Fibroblast of peridontal ligament (primary cell): Measurements from ENCODE around the gene PTBP2.

Experiments used
- DNase-seq: peaks from one replicate; pipeline ENCODE4 v3.0.0-alpha.2; 2010; ENCODE audit errors: extremely low read depth

PTBP2 gene, protein sequence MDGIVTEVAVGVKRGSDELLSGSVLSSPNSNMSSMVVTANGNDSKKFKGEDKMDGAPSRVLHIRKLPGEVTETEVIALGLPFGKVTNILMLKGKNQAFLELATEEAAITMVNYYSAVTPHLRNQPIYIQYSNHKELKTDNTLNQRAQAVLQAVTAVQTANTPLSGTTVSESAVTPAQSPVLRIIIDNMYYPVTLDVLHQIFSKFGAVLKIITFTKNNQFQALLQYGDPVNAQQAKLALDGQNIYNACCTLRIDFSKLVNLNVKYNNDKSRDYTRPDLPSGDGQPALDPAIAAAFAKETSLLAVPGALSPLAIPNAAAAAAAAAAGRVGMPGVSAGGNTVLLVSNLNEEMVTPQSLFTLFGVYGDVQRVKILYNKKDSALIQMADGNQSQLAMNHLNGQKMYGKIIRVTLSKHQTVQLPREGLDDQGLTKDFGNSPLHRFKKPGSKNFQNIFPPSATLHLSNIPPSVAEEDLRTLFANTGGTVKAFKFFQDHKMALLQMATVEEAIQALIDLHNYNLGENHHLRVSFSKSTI

DNA sequence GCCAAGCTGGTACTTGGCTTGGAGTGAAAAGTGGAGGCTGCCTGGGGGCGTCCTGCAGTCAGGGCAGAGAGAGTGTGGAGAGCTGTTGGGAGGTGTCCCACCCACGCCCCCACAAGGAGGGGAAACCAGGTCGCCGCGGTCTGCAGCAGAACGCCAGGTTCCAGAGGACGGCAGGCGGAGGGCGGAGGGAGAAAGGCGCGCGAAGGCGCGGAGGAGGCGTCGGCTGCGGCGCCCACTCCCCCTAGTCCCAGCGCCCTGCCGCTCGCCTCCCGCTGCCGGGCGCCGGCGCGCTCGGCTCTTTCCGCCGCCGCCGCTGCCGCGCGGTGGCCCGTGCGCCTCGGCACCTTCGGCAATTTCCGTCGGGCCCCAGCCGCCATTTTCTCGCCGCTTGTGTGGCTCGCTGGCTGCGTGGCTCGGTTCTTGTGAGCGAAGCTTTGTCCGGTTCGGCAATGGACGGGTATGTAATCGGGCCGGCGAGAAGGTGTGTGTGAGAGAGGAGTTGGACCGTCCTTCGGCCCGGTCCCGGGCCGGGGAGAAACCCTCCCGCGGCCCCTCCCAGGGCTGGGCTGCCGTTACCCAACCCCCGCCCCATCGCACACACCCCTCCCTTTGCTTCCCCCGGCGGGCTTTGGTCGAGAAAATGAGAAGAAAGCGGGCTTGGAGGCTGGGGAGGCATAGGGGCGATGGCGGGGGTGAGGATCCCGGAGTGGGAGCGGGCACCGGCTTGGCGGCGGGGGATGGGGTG lies at the start of gene PTBP2:
Gene PTBP2, plus strand, starts transcription at position 369 of the 745 bp plus-strand sequence. Its CDS starts 81 bp downstream, at position 450.
- peak; percentile 72 for DNase-seq

DNA sequence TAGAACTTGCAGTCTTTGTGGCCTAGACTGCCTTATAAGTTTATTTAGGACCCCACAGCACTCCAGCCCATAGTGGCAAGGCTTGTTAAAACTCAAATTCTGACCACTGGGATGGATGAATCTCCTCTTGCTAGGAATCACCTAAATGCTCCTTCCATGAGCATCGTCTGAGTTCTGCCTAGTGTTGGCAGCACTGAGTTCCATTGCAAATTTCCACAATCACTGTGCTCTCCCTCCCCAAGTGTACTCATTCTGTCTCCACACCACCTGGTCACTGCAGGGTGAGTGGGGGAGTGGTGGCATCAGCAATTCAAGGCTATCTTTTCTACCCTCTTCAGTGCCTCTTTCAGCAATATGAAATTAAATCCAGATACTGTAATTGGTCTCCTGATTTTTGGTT lies 46.7 kb upstream of the PTBP2 start:
- no peak for DNase-seq

DNA sequence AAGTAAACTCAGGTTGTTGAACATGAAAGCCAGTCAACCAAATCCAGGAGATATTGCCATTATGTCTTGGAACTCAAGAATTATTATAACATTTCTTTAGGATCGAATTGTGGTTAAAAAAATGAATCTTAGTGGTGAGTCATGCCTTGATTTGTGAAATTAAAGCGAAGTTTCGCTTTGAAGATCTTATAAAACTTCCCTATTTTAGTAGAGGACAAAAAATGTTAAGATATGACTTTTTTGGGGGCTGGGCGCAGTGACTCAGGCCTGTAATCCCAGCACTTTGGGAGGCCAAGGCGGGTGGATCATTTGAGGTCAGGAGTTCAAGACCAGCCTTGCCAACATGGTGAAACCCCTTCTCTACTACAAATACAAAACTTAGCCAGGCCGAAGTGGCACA lies 39.5 kb upstream of the PTBP2 start:
- DNase-seq, result peak; percentile 34

DNA sequence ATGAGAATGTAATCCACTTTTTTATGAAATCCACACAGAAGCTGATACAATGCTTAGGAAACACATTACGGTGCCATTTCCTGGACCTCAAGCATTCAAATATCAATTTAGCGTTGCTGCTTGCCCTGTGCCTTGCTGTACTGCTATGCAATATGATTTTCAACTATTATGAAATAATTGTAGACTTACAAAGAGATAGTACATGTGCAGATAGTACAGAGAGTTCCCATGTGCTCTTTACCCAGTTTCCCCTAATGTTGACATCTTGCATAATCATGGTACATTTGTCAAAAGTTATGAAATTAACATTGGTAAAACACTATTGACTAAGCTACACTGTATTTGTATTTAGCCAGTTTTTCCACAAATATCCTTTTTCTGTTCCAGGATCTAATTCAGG lies 37.7 kb upstream of the PTBP2 start:
- DNase-seq, result no peak

DNA sequence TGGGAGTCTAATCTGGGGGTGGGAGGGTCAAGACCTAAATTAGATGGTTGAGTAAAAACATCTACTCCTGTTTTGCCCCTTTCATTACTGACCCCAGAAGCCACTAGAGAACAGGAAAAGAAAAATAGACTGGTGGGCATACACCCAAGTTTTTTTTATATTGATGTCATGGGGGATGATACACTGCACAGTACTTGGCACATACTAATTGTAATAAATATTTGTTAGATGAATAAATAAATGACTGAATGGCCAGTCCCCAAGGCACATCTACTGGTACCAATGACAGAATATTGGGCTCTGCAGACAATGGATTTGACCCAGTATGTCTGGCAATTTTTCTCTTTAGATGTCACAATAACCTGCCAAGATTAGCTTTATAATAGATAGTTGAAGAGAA lies 36.8 kb upstream of the PTBP2 start:
- DNase-seq, result no peak

DNA sequence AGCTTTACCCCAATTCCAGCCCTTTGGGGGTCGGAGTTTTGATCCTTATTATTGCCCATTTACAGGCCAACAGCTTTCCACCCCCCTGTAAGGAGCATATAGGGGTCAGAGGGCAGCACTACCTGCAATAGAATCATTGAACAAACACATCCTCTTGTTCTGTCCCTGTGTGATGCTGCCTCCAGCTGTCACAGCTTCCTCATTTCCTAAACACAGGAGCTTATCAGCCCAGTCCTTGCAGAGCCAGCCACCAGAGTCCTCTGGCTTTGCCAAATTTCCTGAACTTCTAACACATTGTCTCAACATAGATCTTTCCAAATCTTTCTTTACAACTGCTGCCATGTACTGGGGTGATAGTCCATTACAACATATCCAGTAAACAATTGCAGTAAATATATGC lies 32.8 kb upstream of the PTBP2 start:
- no peak for DNase-seq

DNA sequence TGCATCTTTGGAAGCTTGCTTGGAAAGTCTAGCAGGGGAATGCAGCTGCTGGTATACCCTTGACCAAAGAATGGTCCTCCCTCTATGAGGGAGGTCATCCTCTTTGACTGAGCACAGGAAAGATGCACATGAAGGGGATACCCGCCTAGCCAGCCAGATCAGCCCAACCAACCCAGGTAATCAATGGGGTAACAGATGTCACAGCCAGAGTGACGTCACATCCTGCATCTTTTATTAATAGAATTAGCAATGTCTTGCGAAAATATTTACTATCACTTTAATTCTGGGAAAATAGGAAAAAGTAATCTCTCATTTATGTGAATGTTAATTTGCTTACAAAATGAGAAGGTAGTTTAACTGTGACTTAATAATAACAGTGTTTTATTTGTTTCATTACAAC lies 25.6 kb upstream of the PTBP2 start:
- no peak for DNase-seq

DNA sequence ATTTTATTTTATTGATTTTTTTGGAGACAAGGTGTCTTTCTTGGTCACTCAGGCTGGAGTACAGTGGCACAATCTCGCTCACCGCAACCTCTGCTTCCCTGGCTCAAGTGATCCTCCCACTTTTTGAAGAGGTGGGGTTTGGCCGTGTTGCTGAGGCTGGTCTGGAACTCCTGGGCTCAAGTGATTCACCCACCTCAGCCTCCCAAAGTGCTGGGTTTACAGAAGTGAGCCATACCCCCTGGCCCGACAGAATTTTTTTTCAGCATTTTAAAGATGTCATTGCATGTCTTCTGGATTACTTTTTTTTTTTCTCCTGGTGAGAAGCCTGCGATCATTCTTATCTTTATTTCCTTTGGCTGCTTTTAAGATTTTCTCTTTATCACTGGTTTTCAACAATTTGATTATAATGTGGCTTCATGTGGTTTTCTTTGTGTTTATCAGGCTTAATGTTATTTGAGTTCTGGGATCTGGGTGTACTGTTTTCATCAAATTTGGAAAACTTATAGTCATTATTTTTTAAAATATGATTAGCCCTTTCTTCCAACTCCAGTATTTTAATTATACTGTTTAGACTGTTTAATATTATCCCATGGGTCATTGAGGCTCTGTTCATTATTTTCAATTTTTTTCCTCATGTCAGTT lies 23.1 kb upstream of the PTBP2 start:
- DNase-seq, result no peak

DNA sequence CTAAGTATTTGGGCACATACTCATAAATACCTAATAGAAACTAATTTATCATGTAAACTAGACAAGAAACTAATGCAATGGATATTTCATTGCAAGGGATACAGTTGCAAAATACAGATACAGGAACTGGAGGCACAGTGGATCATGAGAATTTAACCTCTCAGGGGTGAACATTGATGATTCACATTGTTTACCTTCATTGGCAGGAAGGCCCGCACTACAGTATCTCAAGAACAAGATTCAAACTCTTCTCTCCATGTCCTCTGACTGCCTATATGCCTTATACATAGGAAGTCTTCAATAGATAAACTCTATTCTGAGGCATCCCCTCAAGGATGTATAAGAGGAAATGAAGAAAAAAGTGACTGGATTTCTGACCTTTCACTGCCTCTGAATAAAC lies 18.4 kb upstream of the PTBP2 start:
- DNase-seq, result peak; percentile 7

DNA sequence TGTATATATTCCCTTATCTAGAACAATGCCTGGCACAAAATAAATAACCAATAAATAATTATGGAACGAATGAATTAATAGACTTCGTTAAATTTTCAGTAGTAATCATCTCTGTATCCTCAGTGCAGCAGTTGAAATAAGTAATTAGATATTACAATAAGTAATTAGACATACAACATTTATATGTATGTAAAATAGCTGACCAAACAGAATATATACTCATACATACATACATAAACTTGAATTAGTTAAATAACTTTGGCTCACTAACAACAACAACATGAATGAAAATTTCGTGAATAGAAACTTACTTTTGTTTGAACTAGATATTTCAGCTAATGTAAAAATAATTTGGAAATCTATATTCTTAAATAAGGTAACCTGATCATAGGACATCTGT lies 14.6 kb upstream of the PTBP2 start:
- no peak for DNase-seq

DNA sequence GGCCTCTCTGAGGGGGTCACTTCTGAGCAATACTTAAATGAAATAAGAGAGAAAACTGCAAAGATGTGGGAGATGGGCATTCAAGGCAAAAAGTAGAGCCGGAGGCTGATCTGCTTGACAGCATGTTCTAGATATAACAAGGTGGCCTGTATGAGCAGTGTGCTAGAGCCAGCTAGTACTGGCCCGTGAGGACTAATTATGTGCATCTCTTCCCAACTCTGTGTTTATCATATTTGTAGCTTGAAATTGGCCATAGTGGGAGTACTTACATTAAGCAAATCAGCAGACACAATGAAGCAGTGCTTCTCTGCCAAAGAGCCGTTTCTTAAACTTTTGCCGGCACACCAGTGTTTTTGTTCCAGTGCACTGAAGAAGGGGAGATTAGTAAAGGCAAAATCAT lies 13.1 kb upstream of the PTBP2 start:
- peak; percentile 5 for DNase-seq

DNA sequence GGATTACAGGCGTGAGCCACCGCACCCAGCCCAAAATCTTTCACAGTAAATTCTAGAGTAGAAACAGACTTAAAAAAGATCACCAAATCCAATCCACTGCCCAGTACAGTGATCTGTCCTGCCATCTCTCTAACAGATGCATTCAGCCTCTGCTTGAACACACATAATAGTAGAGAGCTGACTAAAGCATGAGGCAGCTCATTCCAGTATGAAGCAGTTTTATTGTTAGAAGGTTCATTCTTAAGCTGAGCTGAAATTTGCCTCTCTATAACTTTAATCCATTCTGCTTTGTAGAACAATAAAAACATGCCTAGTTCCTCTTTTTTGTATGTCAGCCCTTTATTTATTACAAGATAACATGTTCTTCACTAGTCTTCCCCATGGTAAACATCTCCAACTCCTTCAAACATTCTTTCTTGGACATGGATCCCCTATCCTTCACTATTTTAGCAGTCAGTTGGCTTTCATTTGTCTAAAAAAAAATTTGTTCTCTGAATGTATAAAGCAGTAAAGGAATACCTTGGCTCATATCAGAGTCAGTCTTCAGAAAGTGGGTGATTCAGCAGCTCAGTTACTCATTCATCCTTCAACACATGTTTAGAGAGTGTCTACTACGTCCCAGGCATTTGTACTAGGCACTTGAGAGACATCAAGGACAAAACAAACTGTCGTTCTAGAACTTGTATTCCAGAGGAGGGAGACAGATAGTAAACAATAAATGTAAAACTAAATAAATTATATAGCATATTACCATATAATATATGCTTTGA lies 10.7 kb upstream of the PTBP2 start:
- DNase-seq, result peak; percentile 53

DNA sequence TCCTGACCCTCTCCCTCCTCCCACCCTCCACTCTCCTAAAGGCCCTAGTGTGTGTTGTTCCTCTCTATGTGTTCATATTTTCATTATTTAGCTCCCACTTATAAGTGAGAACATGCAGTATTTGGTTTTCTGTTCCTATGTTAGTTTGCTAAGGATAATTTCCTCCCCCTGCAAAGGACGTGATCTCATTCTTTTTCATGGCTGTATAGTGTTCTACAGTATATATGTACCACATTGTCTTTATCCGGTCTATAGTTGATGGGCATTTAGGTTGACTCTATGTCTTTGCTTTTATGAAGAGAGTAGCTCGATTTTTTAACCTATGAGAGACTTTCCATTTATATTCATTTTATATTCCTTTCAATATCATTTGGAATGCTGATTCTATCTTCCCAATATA lies 7.9 kb upstream of the PTBP2 start:
- DNase-seq, result no peak

DNA sequence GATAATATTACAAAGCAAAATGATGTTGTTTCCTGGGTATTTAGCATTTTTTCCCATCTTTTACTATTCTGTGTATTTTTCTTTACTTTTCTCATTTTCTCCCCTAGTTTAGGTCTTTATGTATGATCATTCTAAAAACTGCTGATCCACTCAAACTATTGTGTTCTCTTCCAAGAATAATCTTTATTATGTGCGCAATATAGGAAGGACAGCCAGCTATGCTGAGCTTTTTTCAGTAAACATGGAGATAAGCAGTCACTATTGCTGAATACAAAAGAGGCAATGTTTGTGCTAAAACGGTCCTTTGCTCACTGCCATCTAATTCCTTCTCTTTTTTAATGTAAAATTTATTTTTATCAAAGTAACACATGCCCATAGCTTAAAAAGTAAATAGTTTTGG lies 6.7 kb upstream of the PTBP2 start:
- DNase-seq, result no peak

DNA sequence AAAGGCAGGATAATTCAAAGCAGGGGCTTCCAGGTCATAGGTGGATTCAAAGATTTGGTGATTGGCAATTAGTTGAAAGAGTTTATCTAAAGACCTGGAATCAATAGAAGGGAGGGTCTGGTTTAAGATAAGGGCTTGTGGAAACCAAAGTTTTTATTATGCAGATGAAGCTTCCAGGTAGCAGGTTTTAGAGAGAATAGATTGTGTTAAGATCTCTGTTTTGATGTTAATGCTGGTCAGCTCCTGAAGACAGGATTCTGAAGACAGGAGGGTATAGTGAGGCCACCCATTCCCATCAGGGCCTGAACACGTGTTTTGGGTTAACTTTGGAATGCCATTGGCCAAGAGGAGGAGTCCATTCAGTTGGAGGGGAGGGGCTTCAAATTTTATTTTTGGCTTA lies 6.1 kb upstream of the PTBP2 start:
- no peak for DNase-seq

DNA sequence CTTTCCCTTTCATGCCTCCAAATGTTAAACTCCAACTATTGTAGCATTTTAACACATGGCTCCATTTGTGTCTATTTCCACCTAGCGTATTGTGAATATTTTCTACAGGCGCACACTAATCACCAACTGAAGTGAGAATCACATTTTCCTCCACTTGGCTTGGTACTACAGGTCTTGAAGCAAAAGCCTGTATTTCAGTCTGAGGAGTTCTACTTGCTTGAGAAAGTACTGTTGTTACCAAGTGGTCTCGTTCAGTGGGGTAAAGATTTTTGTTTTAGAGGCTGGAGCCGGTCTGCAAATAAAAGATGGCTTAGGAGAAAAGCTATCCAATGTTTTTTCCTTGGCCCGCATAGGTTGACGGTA lies 550 bp upstream of the PTBP2 start:
- peak; percentile 53 for DNase-seq

DNA sequence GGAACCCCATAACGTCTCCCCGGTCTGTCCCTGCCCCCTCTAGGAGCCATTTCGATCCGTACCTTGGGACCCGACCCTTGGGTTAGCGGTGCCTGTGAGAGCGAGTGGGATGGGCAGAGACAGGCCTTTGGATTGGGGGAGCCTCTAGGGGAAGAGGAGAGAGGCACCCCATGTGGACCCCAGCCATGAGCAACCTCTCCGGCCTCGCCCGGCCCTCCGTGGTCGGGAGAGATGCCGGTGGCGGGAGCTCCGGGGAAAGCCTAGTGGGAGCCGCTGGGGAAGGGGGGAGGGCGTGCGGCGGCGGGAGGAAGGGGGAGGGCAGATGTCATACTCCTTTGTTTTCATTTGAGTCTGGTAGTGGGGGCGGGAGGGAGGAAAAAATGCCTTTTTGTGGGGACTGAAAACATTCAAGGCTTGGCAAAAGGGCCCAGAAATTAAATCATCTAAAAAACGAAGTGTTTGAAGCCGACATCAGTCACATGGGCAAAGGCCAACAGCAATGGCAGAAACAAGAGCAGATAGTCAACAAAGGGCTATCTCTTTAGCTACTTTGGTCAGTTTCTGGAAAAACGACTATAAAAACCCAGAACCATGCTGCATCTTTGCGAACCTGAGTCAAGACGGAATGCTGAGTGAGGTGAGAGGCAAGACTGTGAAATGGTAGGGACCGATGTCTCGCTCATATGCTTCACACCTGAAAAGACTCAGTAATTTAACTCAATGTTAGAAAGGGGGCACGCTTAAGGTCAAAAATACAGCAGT lies 758 bp downstream of the PTBP2 start:
- DNase-seq, result peak; percentile 82

DNA sequence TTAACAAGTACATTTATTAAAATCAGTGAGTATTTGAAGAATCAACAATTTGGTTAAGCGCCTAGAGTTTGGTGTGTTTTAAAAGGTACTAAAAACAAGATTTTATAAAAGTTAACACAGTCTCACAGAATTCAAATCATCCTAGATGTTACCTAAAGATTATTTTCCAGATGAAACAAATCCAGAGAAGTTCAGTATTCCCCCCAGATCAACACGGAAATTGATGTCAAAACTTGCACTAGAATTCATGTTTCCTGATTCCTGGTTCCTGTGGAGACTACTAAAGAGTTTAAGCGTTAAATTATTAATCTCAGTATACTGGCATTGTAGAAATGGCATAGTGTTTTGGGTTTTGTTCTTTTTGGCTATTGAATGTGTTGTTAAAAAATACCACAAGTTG lies 1.4 kb downstream of the PTBP2 start:
- peak; percentile 8 for DNase-seq

DNA sequence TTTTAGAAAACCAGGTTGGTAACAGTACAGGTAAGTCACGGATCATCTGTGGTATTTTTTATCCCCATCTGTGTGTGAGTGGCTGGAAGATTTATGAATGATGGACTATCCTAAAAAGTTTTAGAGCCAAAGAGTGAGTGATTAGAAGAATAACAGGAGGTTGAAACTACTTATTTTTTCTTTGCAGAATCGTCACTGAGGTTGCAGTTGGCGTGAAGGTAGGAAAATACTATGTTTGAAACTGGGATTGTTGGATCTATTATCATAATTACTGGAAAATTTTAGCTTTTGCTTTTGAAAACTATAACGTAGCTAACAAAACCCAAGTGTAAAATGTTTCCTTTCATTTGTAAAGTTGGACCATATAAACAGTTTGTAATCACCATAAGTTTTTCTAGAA lies 1.8 kb downstream of the PTBP2 start:
- peak; percentile 28 for DNase-seq

DNA sequence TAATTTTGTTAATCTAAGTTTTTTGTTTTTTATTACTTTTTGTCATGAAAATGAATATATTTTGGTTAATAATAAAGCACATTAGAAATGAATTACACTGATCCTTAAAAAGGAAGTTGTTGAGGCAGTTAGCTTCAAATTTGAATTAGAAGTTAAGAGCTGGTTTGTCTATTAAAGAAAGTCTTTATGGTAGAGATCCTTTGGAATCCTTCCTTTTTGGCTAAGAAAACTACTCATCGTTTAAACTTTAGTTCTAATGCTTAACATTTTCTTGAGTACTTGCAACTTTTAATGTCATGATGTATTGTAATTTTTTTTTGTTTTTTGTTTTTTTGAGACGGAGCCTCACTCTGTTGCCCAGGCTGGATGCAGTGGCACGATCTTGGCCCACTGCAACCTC lies 2.4 kb downstream of the PTBP2 start:
- no peak for DNase-seq

DNA sequence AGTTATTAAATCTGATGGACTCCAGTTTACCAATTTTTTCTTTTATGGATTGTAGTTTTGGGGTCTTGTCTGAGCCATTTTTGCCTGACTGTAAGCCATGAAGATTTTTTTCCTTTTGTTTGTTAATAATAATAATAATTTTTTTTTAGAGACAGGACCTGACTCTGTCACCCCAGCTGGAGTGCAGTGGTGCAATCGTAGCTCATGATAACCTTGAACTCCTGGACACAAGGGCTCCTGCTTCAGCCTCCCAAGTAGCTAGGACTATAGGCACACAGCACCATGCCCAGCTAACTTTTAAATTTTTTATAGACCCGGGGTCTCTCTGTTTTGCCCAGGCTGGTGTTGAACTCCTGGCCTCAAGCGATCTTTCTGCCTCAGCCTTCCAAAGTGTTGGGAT lies 6.3 kb downstream of the PTBP2 start:
- no peak for DNase-seq
